Endothelial cell of umbilical vein (primary cell): ENCODE data around the gene RPL21.

Experiments used
- CTCF ChIP-seq, 2 donors: IDR thresholded peaks; 1 replicate in 1 of 2; 2 replicates in 1 of 2; pipeline ENCODE4 v1.5.1; 2011; ENCODE audit warnings: low read length in 2 of 2, mild to moderate bottlenecking in 2 of 2, moderate library complexity in 2 of 2, control low read depth in 1 of 2, inconsistent platforms in 1 of 2, low read depth in 1 of 2; ENCODE audit not compliant: insufficient read depth in 1 of 2; ENCODE audit errors: extremely low read depth in 1 of 2
- EZH2 ChIP-seq: IDR thresholded peaks from 2 replicates; pipeline ENCODE4 v1.6.1; 2012; ENCODE audit warnings: borderline replicate concordance, low read depth, mild to moderate bottlenecking, moderate library complexity, low read length, inconsistent platforms; ENCODE audit not compliant: severe bottlenecking
- JUN ChIP-seq: IDR thresholded peaks from 2 replicates; pipeline ENCODE4 v1.6.1; 2011; ENCODE audit warnings: borderline replicate concordance, low read depth; ENCODE audit not compliant: insufficient read length, insufficient read depth
- MAX ChIP-seq: IDR thresholded peaks from 2 replicates; pipeline ENCODE4 v1.6.1; 2011; ENCODE audit not compliant: insufficient read depth, insufficient read length
- MYC ChIP-seq: IDR thresholded peaks from one replicate; pipeline ENCODE4 v1.6.1; 2011; ENCODE audit warnings: mild to moderate bottlenecking, low read depth, low read length
- POLR2A ChIP-seq: IDR thresholded peaks from 2 replicates; pipeline ENCODE4 v1.6.1; 2012; ENCODE audit warnings: low read depth, mild to moderate bottlenecking, control low read depth, low read length
- POLR2AphosphoS5 ChIP-seq: IDR thresholded peaks from 2 replicates; pipeline ENCODE4 v1.6.1; 2012; ENCODE audit warnings: low read depth, mild to moderate bottlenecking, control low read depth, low read length, moderate library complexity; ENCODE audit not compliant: insufficient read depth

- TF ChIP-seq POLR2A (no peak), EZH2 (no peak), MYC (no peak), CTCF (IDR thresholded peaks at IDR 0.05; ENCODE audit: extremely low read depth in 1 of 2, insufficient read depth in 1 of 2, low read depth in 1 of 2, low read length in 2 of 2) (no peak), MAX (no peak), JUN (no peak), POLR2AphosphoS5 (no peak)
Observed at GRCh38 chr13:27274631-27275030, 23.3 kb downstream of the RPL21 start.
